ENCODE data around the gene MET.

DNA sequence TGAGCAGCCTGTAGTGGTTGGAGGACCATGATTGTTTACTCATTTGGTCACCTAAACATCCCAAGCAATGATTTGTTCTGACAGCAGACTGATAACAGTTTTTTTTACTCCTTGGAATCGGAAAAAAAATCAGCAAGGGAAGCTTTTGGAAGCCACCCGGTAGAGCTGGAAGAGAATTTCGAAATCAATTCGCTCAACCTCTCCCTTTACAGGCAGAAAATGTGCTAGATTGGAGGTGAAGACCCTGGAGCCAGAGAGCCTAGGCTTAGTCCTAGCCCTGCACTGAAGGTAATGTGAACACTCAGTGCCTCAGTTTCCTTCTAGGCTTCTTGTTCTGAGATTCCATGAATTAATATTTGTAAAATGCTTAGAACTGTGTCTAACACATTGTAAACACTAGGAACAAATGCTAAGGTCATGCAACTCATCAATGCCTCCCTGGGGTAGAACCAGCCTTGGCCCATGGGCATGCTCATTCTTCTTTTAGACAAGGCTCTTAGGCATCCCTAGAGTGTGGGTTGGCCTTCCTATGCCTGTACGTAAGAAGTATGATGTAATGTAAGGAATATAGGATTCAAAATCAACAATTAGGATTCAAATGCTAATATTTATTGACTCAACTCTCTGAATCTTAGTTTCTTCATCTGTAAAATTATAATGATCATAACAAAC is 52.7 kb downstream of the MET start:
- TF ChIP-seq ZFYVE20 (CRISPR knock-in tag; IDR thresholded peaks at IDR 0.05; ENCODE audit: borderline replicate concordance, low read depth) (no peak), HOXD1 (CRISPR knock-in tag; IDR thresholded peaks at IDR 0.05) (no peak), SUZ12 (IDR thresholded peaks at IDR 0.05; ENCODE audit: low read depth, low read length) (no peak), CTCF (CRISPR knock-in tag; IDR thresholded peaks at IDR 0.05) (no peak), ZNF383 (CRISPR knock-in tag; IDR thresholded peaks at IDR 0.05; ENCODE audit: borderline replicate concordance) (no peak)

All from HepG2 (cell line).